SKM-1 (cell line): Measurements from ENCODE around the gene BCO1.
A peak's percentile ranks its signal among the peaks of the same experiment; 100 is the strongest.

Source experiments
- DNase-seq: peaks from one replicate; lab custom pipeline; 2025; ENCODE audit not compliant: unreplicated experiment; lab: John Stamatoyannopoulos, UW

BCO1 gene, protein sequence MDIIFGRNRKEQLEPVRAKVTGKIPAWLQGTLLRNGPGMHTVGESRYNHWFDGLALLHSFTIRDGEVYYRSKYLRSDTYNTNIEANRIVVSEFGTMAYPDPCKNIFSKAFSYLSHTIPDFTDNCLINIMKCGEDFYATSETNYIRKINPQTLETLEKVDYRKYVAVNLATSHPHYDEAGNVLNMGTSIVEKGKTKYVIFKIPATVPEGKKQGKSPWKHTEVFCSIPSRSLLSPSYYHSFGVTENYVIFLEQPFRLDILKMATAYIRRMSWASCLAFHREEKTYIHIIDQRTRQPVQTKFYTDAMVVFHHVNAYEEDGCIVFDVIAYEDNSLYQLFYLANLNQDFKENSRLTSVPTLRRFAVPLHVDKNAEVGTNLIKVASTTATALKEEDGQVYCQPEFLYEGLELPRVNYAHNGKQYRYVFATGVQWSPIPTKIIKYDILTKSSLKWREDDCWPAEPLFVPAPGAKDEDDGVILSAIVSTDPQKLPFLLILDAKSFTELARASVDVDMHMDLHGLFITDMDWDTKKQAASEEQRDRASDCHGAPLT

GRCh38 chr16:81238296-81239011 is at the start of gene BCO1:
TSS of gene BCO1 (plus strand) at chr16:81238689. CDS start at chr16:81238909, 220 bp downstream.
- DNase-seq = no peak

- no peak for DNase-seq
These were observed 49.3 kb upstream of the BCO1 start for GRCh38 chr16:81189100-81189664.

DNA sequence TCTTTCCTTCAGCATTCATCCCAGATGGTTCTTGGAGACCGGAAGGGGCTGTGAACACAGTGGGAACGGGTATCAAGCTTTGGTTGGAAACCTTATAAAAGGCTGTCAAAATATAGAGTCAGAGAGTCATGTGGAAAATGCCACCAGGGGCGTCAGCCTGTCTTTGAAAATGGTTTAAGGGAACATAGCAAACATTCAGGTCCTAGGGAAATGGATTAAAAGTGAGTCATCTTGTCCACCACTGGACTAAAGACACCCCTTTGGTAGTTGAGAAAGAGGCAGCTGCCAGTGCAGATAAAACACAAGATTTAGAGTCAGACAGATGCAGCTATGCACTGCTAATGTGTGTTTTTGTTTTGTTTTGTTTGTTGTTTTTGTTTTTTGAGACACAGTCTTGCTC is 47.8 kb upstream of the BCO1 start:
- no peak for DNase-seq

- DNase-seq = no peak
These were observed 42.5 kb upstream of the BCO1 start for GRCh38 chr16:81195885-81196534.

DNA sequence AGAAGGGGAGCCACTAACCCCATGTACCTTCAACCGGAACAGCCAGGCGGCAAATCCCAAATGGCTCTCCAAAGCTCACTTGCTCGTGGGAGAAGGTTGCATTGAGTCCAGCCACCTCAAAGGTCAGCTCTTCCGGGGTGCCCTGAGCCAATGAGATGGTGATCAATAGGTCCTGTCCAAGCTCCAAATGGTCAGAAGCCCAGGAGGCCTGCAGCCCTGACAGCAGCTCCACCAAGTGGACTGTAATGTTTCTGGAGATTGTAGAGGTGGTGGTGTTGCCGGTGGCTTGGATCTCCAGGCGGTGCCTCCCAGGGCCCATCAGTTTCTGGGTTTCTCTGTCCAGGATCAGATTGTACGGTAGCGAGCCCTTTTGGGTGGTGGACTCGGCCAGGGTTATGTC is 39.9 kb upstream of the BCO1 start:
- DNase-seq = no peak

DNA sequence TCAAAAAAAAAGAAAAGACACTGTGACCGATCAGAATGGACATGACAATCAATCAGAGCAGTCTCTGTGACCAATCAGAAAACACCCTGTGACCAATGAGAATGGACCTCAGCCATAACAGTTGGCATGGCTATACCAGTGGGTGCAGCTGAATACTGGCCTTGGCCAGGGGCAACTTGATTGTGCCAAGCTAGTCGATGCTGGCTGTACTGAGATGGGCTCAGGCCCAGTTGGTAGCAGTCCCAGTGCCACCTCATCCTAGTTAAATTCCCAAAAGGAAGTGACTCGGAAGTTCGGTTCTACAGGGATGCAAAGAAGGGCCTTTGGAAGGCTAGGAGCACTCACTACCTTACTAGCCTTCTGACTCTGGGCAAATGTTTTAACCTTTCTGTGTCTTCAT is 37.2 kb upstream of the BCO1 start:
- DNase-seq = no peak

DNA sequence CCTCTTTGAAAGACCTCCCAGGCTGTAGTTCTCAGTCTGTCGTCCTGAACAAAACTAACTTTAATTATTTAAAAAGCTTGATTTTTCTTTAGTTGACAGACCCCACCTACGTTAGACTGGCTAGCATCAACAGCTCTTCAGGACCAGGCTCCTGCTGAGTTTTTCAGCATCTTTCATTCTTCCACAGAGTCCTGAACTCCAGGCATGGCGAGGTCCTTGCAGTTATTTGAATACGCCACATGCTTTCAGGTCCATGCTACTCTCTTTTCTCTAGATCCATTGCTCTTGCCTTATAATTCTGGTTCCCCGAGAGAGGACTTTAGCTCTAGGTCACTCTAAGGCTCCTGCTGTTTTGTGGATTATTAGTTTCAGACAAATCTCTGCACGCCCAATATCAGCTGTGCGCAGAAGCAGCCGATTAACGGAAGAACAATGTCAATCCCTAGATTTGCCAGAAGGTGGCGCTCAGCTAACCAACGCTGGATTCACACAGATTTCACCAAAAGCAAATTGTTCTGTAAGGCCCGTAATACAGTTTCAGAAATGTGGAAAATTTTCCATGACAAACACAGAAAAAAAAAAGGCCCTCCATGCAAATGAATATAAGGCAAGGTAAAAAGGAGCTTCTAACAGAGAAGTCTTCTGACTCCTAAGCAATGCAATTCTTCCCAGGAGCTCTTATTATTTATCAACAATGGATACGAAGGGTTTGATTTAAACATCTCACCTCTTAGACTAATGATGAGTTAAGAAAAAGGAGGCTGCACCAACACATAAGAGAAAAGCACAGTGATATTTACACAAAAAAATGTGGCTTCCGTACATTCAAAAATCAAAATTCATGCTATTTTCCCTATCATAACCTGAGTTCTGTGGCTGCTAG is 33.5 kb upstream of the BCO1 start:
- peak; percentile 58 for DNase-seq

DNA sequence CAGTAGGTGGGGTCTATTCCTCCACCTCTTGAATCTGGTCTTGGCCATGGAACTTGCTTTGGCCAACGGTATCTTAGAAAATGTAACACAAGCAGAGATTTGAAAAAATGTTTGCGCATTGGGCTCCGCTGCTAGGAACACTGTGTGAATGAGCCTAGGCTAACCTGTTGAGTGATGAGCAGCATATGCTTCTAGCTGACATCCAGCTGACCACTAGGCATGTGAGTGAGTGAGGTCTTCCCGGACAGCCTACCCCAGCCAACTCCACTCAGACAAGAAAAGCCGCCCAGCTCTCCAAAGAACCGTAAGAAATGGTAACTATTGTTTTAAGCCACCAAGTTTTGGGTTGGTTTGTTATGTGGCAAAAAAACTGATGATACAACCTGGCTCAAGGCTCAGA is 31.4 kb upstream of the BCO1 start:
- no peak for DNase-seq

DNA sequence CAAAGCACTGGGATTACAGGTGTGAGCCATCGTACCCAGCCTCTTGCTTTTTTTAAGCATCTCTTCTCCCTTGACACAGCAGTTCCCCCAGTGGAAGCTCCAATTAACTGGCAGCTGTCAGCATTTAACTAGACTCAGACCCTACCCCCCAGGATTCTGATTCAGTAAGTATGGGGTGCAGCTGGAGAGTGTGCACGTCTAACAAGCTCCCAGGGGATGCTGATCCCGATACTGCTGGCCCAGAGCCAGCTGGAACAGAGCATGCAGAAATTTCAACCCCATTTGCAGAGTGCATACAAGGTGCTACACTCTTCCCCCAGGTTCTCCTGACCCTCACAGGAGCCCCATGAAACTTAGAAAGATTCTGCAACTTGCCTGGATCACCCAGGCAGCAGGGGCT is 27.7 kb upstream of the BCO1 start:
- DNase-seq = no peak

- no peak for DNase-seq
These were observed 25.5 kb upstream of the BCO1 start for GRCh38 chr16:81212830-81213465.

DNA sequence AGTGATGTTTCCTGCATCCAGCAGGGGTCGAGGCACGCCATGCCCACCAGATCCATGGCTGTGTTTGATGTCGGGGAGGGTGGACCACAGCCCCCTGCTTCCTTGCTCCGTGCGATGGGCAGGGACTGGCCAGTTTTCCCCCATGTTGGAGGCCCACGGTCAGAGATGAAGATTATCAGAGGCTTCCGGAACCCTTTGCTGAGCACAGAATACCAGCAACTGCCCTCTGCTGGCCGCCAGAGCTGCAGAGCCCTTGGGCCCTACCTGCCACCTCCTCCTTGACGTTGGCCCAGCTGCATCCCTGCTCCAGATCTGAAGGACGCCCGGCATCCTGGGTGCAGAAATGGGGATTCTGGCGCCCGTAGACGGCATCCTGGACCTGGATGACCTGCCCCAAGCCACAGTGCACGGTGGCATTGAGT is 23.7 kb upstream of the BCO1 start:
- DNase-seq = no peak

DNA sequence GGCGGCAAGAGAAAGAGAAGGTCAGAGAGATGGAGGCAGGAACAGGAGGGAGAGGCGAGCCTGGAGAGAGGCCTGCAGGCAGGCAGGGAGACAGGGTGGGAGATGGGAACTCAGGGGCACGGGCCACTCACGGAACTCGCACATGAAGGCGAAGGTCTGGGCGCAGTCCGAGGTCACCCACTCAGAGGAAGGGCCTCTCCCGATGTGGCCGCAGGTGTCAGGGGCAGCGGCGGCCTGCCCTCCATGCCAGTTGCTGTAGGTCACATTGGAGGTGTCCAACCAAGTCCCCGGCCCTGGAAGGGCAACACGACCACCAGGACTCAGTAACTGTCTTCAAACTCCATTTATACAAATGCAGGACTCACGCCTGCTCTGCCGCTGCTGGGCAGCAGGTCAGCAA is 22.4 kb upstream of the BCO1 start:
- DNase-seq = no peak

DNA sequence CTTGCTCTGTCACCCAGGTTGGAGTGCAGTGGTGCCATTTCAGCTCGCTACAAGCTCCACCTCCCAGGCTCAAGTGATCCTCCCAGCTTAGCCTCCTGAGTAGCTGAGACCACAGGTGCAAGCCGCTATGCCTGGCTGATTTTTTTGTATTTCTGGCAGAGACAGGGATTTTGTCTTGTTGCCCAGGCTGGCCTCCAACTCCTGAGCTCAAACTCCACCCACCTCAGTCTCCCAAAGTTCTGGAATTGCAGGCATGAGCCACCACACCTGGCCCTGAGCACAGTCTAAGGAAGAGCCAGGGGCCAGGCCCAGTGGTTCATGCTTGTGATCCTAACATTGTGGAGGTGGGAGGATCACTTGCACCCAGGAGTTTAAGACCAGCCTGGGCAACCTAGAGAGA is 21.8 kb upstream of the BCO1 start:
- no peak for DNase-seq

DNA sequence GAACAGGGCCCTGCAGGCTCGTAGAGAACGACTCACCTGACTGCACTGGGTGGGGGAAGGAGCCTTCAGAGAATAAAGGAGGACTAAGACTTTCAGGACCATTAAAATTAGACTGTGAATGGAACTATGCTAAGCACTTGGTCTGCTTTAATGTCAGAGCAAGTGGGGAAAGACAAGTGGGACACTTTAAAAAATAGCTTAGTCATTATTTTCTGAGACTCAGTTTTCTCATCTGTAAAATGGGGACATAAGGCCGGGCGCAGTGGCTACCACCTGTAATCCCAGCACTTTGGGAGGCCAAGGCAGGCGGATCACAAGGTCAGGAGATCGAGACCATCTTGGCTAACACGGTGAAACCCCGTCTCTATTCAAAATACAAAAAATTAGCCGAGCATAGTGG is 19.3 kb upstream of the BCO1 start:
- DNase-seq = no peak

GRCh38 chr16:81220349-81220748 is 18.1 kb upstream of the BCO1 start:
- DNase-seq = no peak

DNA sequence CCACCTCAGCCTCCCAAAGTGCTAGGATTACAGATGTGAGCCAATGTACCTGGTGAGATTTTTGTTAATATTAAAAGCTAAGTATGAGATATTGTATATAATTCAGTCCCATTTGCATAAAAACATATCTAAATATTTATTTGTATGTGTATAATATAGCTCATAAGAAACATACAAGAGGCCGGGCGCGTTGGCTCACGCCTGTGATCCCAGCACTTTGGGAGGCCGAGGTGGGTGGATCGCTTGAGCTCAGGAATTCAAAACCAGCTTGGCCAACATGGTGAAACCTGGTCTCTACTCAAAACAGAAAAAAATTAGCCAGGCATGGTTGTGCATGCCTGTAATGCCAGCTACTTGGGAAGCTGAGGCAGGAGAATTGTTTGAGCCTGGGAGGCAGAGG is 16.8 kb upstream of the BCO1 start:
- no peak for DNase-seq

DNA sequence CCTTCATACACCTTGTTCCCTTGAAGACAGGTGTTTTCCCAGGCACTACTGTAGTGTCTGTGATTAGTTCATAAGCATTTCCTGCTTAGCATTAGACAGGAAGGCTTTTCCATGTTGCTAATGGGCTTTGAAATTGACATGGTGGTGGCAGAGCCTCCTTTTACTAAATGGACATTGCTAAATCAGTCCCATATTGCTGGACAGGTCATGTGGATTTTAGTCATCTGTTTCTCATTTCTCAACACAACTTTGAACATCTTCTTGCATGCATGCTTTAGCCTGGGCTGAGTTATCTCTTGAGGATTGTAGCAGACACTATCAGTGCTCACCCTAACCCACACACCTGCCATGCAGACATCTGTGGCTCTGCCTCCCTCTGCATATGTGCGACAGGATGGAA is 13.7 kb upstream of the BCO1 start:
- DNase-seq = no peak

- DNase-seq = peak; percentile 10
These were observed 12.8 kb upstream of the BCO1 start for GRCh38 chr16:81225697-81226096.

DNA sequence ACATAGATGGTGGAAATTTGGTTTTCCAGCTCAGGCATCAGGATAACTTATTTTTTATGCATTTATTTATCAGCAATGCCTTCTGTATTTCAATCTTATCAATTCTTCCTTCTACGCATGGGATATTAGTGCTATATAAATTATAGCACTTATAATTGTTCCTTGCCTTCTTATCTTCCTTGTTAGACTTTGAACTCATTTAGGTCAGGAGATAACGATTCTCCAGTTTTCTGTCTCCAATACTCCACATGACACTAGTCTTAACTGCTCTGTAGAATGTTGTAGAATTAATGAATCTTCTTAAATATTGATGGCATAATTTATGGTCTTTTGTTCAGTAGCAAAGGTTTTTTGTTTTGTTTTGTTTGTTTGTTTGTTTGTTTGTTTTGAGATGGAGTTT is 10.7 kb upstream of the BCO1 start:
- no peak for DNase-seq

- DNase-seq = no peak
These were observed 8.7 kb upstream of the BCO1 start for GRCh38 chr16:81229811-81230210.
